H1 (cell line): ENCODE data around the gene CEACAM8.

Experiments
- CREB1 ChIP-seq: IDR thresholded peaks from 2 replicates; pipeline ENCODE4 v1.6.1; 2012; ENCODE audit warnings: inconsistent platforms
- CTCF ChIP-seq, 3 experiments: IDR thresholded peaks; 1 replicate in 2 of 3; 2 replicates in 1 of 3; pipeline versions ENCODE4 v1.5.1 to v1.6.1; 2011; ENCODE audit warnings: low read length in 3 of 3, mild to moderate bottlenecking in 3 of 3, inconsistent platforms in 2 of 3, low read depth in 1 of 3, moderate library complexity in 1 of 3; ENCODE audit not compliant: insufficient read depth in 1 of 3; ENCODE audit errors: control extremely low read depth in 1 of 3
- EGR1 ChIP-seq: IDR thresholded peaks from 2 replicates; pipeline ENCODE4 v1.6.1; 2011; ENCODE audit warnings: low read depth, low read length, borderline replicate concordance
- EZH2 ChIP-seq: fragments of 200-600 bp; sonication (generic); IDR thresholded peaks from 2 replicates; pipeline ENCODE4 v1.7.1; 2012; ENCODE audit warnings: low read depth, mild to moderate bottlenecking, moderate library complexity, low read length, inconsistent platforms; ENCODE audit not compliant: severe bottlenecking
- JUND ChIP-seq: IDR thresholded peaks from 2 replicates; pipeline ENCODE4 v1.6.1; 2011; ENCODE audit warnings: mild to moderate bottlenecking, improper control_type of control experiment, low read length
- POLR2A ChIP-seq, 2 experiments: IDR thresholded peaks; 1 replicate in 1 of 2; 2 replicates in 1 of 2; pipeline ENCODE4 v1.6.1; 2011; ENCODE audit warnings: low read depth in 2 of 2, low read length in 2 of 2, mild to moderate bottlenecking in 2 of 2; ENCODE audit errors: control extremely low read depth in 1 of 2
- POU5F1 ChIP-seq: IDR thresholded peaks from 2 replicates; pipeline ENCODE4 v1.6.1; 2011; ENCODE audit warnings: low read depth, mild to moderate bottlenecking, low read length, moderate library complexity
- RAD21 ChIP-seq, 2 experiments: IDR thresholded peaks in 1 of 2; conservative IDR thresholded peaks in 1 of 2; 2 replicates each; pipeline ENCODE4 v1.6.1; 2011; ENCODE audit warnings: low read depth in 2 of 2, low read length in 2 of 2, improper control_type of control experiment in 1 of 2, inconsistent platforms in 1 of 2, mild to moderate bottlenecking in 1 of 2, moderate library complexity in 1 of 2
- SP1 ChIP-seq: IDR thresholded peaks from 2 replicates; pipeline ENCODE4 v1.6.1; 2011; ENCODE audit warnings: low read depth, low read length
- SP2 ChIP-seq: IDR thresholded peaks from 2 replicates; pipeline ENCODE4 v1.6.1; 2012; ENCODE audit warnings: mild to moderate bottlenecking, low read length, inconsistent platforms
- TCF12 ChIP-seq: IDR thresholded peaks from 2 replicates; pipeline ENCODE4 v1.6.1; 2011; ENCODE audit warnings: low read depth, mild to moderate bottlenecking, low read length
- ZNF274 ChIP-seq: IDR thresholded peaks from 2 replicates; pipeline ENCODE4 v1.7.0; 2012; ENCODE audit warnings: low read length, borderline replicate concordance; ENCODE audit errors: extremely low read depth

GRCh38 chr19:42538841-42539709, 55.6 kb downstream of the CEACAM8 start:
- TF ChIP-seq CTCF (IDR thresholded peaks at IDR 0.05; ENCODE audit: control extremely low read depth in 1 of 3, insufficient read depth in 1 of 3, low read depth in 1 of 3, low read length in 3 of 3) (no peak), TCF12 (no peak), RAD21 (IDR thresholded peaks at IDR 0.05 in 1 of 2, conservative IDR thresholded peaks at IDR 0.05 in 1 of 2; ENCODE audit: low read depth in 2 of 2, low read length in 2 of 2) (no peak), POU5F1 (no peak), ZNF274 (no peak), CREB1 (no peak), SP1 (no peak), EGR1 (no peak), EZH2 (no peak), POLR2A (IDR thresholded peaks at IDR 0.05; ENCODE audit: control extremely low read depth in 1 of 2, low read depth in 2 of 2, low read length in 2 of 2) (no peak), SP2 (no peak), JUND (no peak)
